ENCODE measurements around the gene FBXO47.

The FBXO47 gene

GRCh38 chr17:38982858-38983746 is 15.9 kb upstream of the FBXO47 start (continued):
- TF ChIP-seq ZSCAN4 (tag by site-specific recombination; IDR thresholded peaks at IDR 0.05) (no peak), CTCF (tag by site-specific recombination; IDR thresholded peaks at IDR 0.05) (peak; percentile 63; the same call in 1 of the 2 replicates), GLI2 (tag by site-specific recombination; IDR thresholded peaks at IDR 0.05; ENCODE audit: borderline replicate concordance, low read depth) (no peak), ZNF654 (tag by site-specific recombination; IDR thresholded peaks at IDR 0.05; ENCODE audit: low read depth) (peak; percentile 99), ZBTB20 (tag by site-specific recombination; IDR thresholded peaks at IDR 0.05) (no peak), PRDM1 (tag by site-specific recombination; IDR thresholded peaks at IDR 0.05) (peak; percentile 87), ZNF555 (tag by site-specific recombination; conservative IDR thresholded peaks at IDR 0.05) (no peak), ZNF16 (tag by site-specific recombination; IDR thresholded peaks at IDR 0.05; ENCODE audit: low read depth) (no peak), ZNF423 (tag by site-specific recombination; IDR thresholded peaks at IDR 0.05) (no peak), ZNF514 (tag by site-specific recombination; IDR thresholded peaks at IDR 0.05) (no peak), ZNF169 (tag by site-specific recombination; IDR thresholded peaks at IDR 0.05) (no peak), ZNF76 (tag by site-specific recombination; IDR thresholded peaks at IDR 0.05; ENCODE audit: borderline replicate concordance, low read depth) (no peak), PRDM6 (tag by site-specific recombination; IDR thresholded peaks at IDR 0.05) (peak; percentile 92), ZNF473 (tag by site-specific recombination; IDR thresholded peaks at IDR 0.05) (no peak), ZNF26 (tag by site-specific recombination; IDR thresholded peaks at IDR 0.05) (no peak), ZNF404 (tag by site-specific recombination; IDR thresholded peaks at IDR 0.05) (no peak), ZNF292 (tag by site-specific recombination; IDR thresholded peaks at IDR 0.05; ENCODE audit: borderline replicate concordance, low read depth) (no peak), ZNF302 (tag by site-specific recombination; IDR thresholded peaks at IDR 0.05; ENCODE audit: low read depth) (no peak), ZBTB49 (tag by site-specific recombination; IDR thresholded peaks at IDR 0.05; ENCODE audit: low read depth) (no peak), TRIM28 (IDR thresholded peaks at IDR 0.05; ENCODE audit: borderline replicate concordance, low read length) (no peak), ZNF324 (tag by site-specific recombination; IDR thresholded peaks at IDR 0.05) (no peak), ZNF274 (IDR thresholded peaks at IDR 0.05; ENCODE audit: low read length) (no peak), ZNF274 (tag by site-specific recombination; IDR thresholded peaks at IDR 0.05; ENCODE audit: borderline replicate concordance) (no peak), ZNF391 (tag by site-specific recombination; IDR thresholded peaks at IDR 0.05; ENCODE audit: borderline replicate concordance, low read depth) (no peak), EGR2 (tag by site-specific recombination; IDR thresholded peaks at IDR 0.05; ENCODE audit: low read depth) (no peak), REST (tag by site-specific recombination; IDR thresholded peaks at IDR 0.05) (no peak)

Measured in HEK293 (cell line).